HG03097 (cell line): ENCODE results near the gene DNAH11.
"Not testable (repeated sequence)": the region's sequence is repeated elsewhere in the genome, so short reads cannot be mapped to it uniquely, and the experiment has no call there.

ENCODE experiments used
- ATAC-seq: cut with Tn5 transposase; IDR thresholded peaks from one replicate; pipeline ENCODE4 v1.9.1; 2021; ENCODE audit not compliant: unreplicated experiment, low FRiP score

Gene DNAH11

GRCh38 chr7:21867816-21868575, 325.2 kb downstream of the DNAH11 start:
- ATAC-seq: no peak

GRCh38 chr7:21868576-21868850, 325.7 kb downstream of the DNAH11 start:
- ATAC-seq: no peak

- ATAC-seq: no peak
Observed at GRCh38 chr7:21869785-21870402, 327.1 kb downstream of the DNAH11 start.

GRCh38 chr7:21883069-21883468, 340.2 kb downstream of the DNAH11 start:
- no peak for ATAC-seq

GRCh38 chr7:21883501-21883900, 340.7 kb downstream of the DNAH11 start:
- ATAC-seq: not testable (repeated sequence)

GRCh38 chr7:21884496-21884895, 341.7 kb downstream of the DNAH11 start:
- ATAC-seq: no peak

GRCh38 chr7:21886396-21886795, 343.6 kb downstream of the DNAH11 start:
- ATAC-seq: no peak

- ATAC-seq: no peak
Observed at GRCh38 chr7:21887353-21887752, 344.5 kb downstream of the DNAH11 start.

- ATAC-seq: no peak
Observed at GRCh38 chr7:21887779-21888178, 344.9 kb downstream of the DNAH11 start.

GRCh38 chr7:21891291-21891690, 348.5 kb downstream of the DNAH11 start:
- no peak for ATAC-seq

- ATAC-seq: no peak
Observed at GRCh38 chr7:21893401-21893800, 350.6 kb downstream of the DNAH11 start.

- ATAC-seq: peak; percentile 79
Observed at GRCh38 chr7:21898265-21898930, 355.6 kb downstream of the DNAH11 start.

- no peak for ATAC-seq
Observed at GRCh38 chr7:21902240-21902639, 359.4 kb downstream of the DNAH11 start.

- ATAC-seq: no peak
Observed at GRCh38 chr7:21903020-21903786, 360.4 kb downstream of the DNAH11 start.

- no peak for ATAC-seq
Observed at GRCh38 chr7:21908746-21909145, 365.9 kb downstream of the DNAH11 start.

GRCh38 chr7:21910253-21910652, 367.4 kb downstream of the DNAH11 start:
- no peak for ATAC-seq

- ATAC-seq: no peak
Observed at GRCh38 chr7:21911341-21911875, 368.6 kb downstream of the DNAH11 start.

- ATAC-seq: no peak
Observed at GRCh38 chr7:21912305-21912704, 369.5 kb downstream of the DNAH11 start.

GRCh38 chr7:21912931-21913780, 370.3 kb downstream of the DNAH11 start:
- ATAC-seq: no peak

- no peak for ATAC-seq
Observed at GRCh38 chr7:21914671-21915070, 371.8 kb downstream of the DNAH11 start.
